HCT116 (cell line): ENCODE measurements around the gene DENND1C. TPM values are rescaled to one million over a fixed set of nuclear protein-coding genes. Genes with fewer than 3 reads are reported as not detected.

Experiments
- ATAC-seq: fragments of 200-7000 bp; cut with Tn5 transposase; 2 replicates; pipeline ENCODE4 v1.9.1; 2020; ENCODE audit warnings: mild to moderate bottlenecking, moderate library complexity
- Bru-seq: library from RNA; stranded (reverse); fragments of 400-500 nt; gene quantifications from one replicate; lab custom pipeline; 2021; lab: Mats Ljungman, UMichigan
- BruChase-seq, 2 experiments: library from RNA; stranded (reverse); fragments of 400-500 nt; gene quantifications; one replicate each; lab custom pipeline; 2021; lab: Mats Ljungman, UMichigan
- BruUV-seq: library from RNA; stranded (reverse); fragments of 400-500 nt; replicated peaks from 2 replicates; lab custom pipeline; 2021; lab: Mats Ljungman, UMichigan
- CTCF ChIA-PET: fragments of 300-600 bp; sonication (Branson Sonifier 250); formaldehyde crosslinking; loops from one replicate; lab custom pipeline; 2021; ENCODE audit warnings: antibody characterized with exemption; lab: Charles Lee
- POLR2A ChIA-PET: fragments of 300-600, 350-600 bp; sonication (Branson Sonifier 250); formaldehyde crosslinking; loops from one replicate; lab custom pipeline; 2021; ENCODE audit warnings: antibody characterized with exemption; lab: Charles Lee
- RAD21 ChIA-PET, 2 experiments: fragments of 300-600 bp; sonication (Branson Sonifier 250); formaldehyde crosslinking; loops; one replicate each; lab custom pipeline; 2023; ENCODE audit warnings: low total read pairs in 2 of 2; ENCODE audit not compliant: uncharacterized antibody in 2 of 2, unreplicated experiment in 2 of 2, low non-redundant PET in 1 of 2; lab: Charles Lee
- DNase-seq: peaks from one replicate; pipeline ENCODE4 v3.0.0-alpha.2; 2010; ENCODE audit warnings: low read depth, low spot score
- H2AFZ ChIP-seq: fragments of 200-600 bp; shearing (Covaris generic), sonication (generic); 2 replicates; pipeline ENCODE4 v1.6.1; 2017; ENCODE audit warnings: low read depth, mixed run types, mixed read lengths, antibody characterized with exemption, low read length; ENCODE audit not compliant: poor library complexity, severe bottlenecking
- H3K27ac ChIP-seq: 2 replicates; pipeline ENCODE4 v1.5.1; 2012; ENCODE audit warnings: low read depth, low read length
- H3K27me3 ChIP-seq: fragments of 200-600 bp; sonication (generic); 2 replicates; pipeline ENCODE4 v1.6.1; 2016; ENCODE audit warnings: mixed run types, low read length, mixed read lengths; ENCODE audit not compliant: insufficient read depth
- H3K36me3 ChIP-seq, 2 experiments: fragments of 200-500 bp in 1 of 2; fragments of 200-600 bp in 1 of 2; sonication (Bioruptor generic) in 1 of 2; sonication (generic) in 1 of 2; 2 replicates each; pipeline versions ENCODE4 v1.5.1 to v1.6.1; 2014 to 2016; ENCODE audit warnings: low read length in 2 of 2, inconsistent platforms in 1 of 2, mixed read lengths in 1 of 2, mixed run types in 1 of 2; ENCODE audit not compliant: insufficient read depth in 2 of 2, control insufficient read depth in 1 of 2
- H3K4me1 ChIP-seq, 2 experiments: fragments of 200-600 bp in 1 of 2; sonication (generic) in 1 of 2; 2 replicates each; pipeline versions ENCODE4 v1.5.1 to v1.6.1; 2012 to 2017; ENCODE audit warnings: low read length in 2 of 2, inconsistent platforms in 1 of 2, mild to moderate bottlenecking in 1 of 2, mixed read lengths in 1 of 2, mixed run types in 1 of 2, moderate library complexity in 1 of 2; ENCODE audit not compliant: insufficient read depth in 2 of 2, control insufficient read depth in 1 of 2
- H3K4me2 ChIP-seq: fragments of 200-600 bp; sonication (generic); 2 replicates; pipeline ENCODE4 v1.6.1; 2017; ENCODE audit warnings: mixed run types, low read length, mixed read lengths
- H3K4me3 ChIP-seq, 2 experiments: fragments of 200-600 bp in 1 of 2; sonication (generic) in 1 of 2; replicated peaks in 1 of 2; 2 replicates each; pipeline ENCODE4 v1.5.1; 2011 to 2016; ENCODE audit warnings: low read length in 2 of 2, control low read depth in 1 of 2, low read depth in 1 of 2, mild to moderate bottlenecking in 1 of 2, mixed read lengths in 1 of 2, mixed run types in 1 of 2
- H3K79me2 ChIP-seq: fragments of 200-600 bp; sonication (generic); 2 replicates; pipeline ENCODE4 v1.6.1; 2017; ENCODE audit warnings: mild to moderate bottlenecking, mixed run types, low read length, moderate library complexity, mixed read lengths; ENCODE audit not compliant: insufficient read depth
- H3K9ac ChIP-seq: fragments of 200-600 bp; sonication (generic); 2 replicates; pipeline ENCODE4 v1.6.1; 2016; ENCODE audit warnings: low read length, mixed read lengths
- H3K9me2 ChIP-seq: fragments of 200-600 bp; sonication (generic), shearing (Covaris generic); 2 replicates; pipeline ENCODE4 v1.6.1; 2017; ENCODE audit warnings: mixed run types, mild to moderate bottlenecking, moderate library complexity; ENCODE audit not compliant: insufficient read depth
- H3K9me3 ChIP-seq, 2 experiments: fragments of 200-500 bp in 1 of 2; fragments of 200-600 bp in 1 of 2; sonication (Bioruptor generic) in 1 of 2; sonication (generic) in 1 of 2; 2 replicates each; pipeline ENCODE4 v1.6.1; 2014 to 2017; ENCODE audit warnings: low read length in 2 of 2, mixed read lengths in 2 of 2, inconsistent platforms in 1 of 2, low read depth in 1 of 2, mild to moderate bottlenecking in 1 of 2, mixed run types in 1 of 2, moderate library complexity in 1 of 2; ENCODE audit not compliant: control insufficient read depth in 1 of 2, insufficient read depth in 1 of 2
- H4K20me1 ChIP-seq: fragments of 200-600 bp; sonication (generic), shearing (Covaris generic); 2 replicates; pipeline ENCODE4 v1.6.1; 2017; ENCODE audit warnings: mixed run types, mild to moderate bottlenecking, moderate library complexity; ENCODE audit not compliant: insufficient read depth
- ATF3 ChIP-seq: IDR thresholded peaks from 2 replicates; pipeline ENCODE4 v1.6.1; 2012
- CBX3 ChIP-seq: IDR thresholded peaks from 2 replicates; pipeline ENCODE4 v1.6.1; 2012; ENCODE audit warnings: low read depth
- CEBPB ChIP-seq: IDR thresholded peaks from 2 replicates; pipeline ENCODE4 v1.6.1; 2012; ENCODE audit warnings: low read depth
- EGR1 ChIP-seq: IDR thresholded peaks from 2 replicates; pipeline ENCODE4 v1.6.1; 2012; ENCODE audit warnings: low read depth
- EZH2 ChIP-seq: fragments of 200-600 bp; sonication (generic); IDR thresholded peaks from 2 replicates; pipeline ENCODE4 v1.6.1; 2017; ENCODE audit warnings: antibody characterized with exemption, mixed run types
- EZH2phosphoT487 ChIP-seq: fragments of 200-600 bp; IDR thresholded peaks from 2 replicates; pipeline ENCODE4 v1.6.1; 2018; ENCODE audit warnings: antibody characterized with exemption, borderline replicate concordance
- FOSL1 ChIP-seq: IDR thresholded peaks from 2 replicates; pipeline ENCODE4 v1.6.1; 2012; ENCODE audit warnings: low read depth
- JUND ChIP-seq: IDR thresholded peaks from 2 replicates; pipeline ENCODE4 v1.6.1; 2012
- MAX ChIP-seq: IDR thresholded peaks from 2 replicates; pipeline ENCODE4 v1.6.1; 2012
- POLR2A ChIP-seq: IDR thresholded peaks from 2 replicates; pipeline ENCODE4 v1.7.0; 2011; ENCODE audit warnings: borderline replicate concordance; ENCODE audit not compliant: insufficient read depth, insufficient read length; ENCODE audit errors: extremely low read depth
- RAD21 ChIP-seq: IDR thresholded peaks from 2 replicates; pipeline ENCODE4 v1.6.1; 2012; ENCODE audit warnings: low read depth, mild to moderate bottlenecking
- SIN3A ChIP-seq: IDR thresholded peaks from 2 replicates; pipeline ENCODE4 v1.6.1; 2012; ENCODE audit warnings: low read depth
- SP1 ChIP-seq: IDR thresholded peaks from 2 replicates; pipeline ENCODE4 v1.6.1; 2012; ENCODE audit warnings: low read depth
- SRF ChIP-seq: IDR thresholded peaks from 2 replicates; pipeline ENCODE4 v1.6.1; 2012; ENCODE audit warnings: low read depth
- ZBTB33 ChIP-seq: IDR thresholded peaks from 2 replicates; pipeline ENCODE4 v1.6.1; 2011; ENCODE audit warnings: mild to moderate bottlenecking, low read length, moderate library complexity; ENCODE audit not compliant: insufficient replicate concordance; ENCODE audit errors: extremely low read depth
- ZFX ChIP-seq: fragments of 450-650 bp; IDR thresholded peaks from 2 replicates; pipeline ENCODE4 v1.6.1; 2017
- ZNF274 ChIP-seq: fragments of 200-500 bp; sonication (Bioruptor generic); IDR thresholded peaks from 2 replicates; pipeline ENCODE4 v1.6.1; 2014; ENCODE audit warnings: mild to moderate bottlenecking, low read depth, low read length, inconsistent platforms
- intact Hi-C: fragments of 100-400 bp; cut with micrococcal nuclease; formaldehyde crosslinking; loops from 2 replicates; pipeline ENCODE4 v1.10.0; 2022
- long read RNA-seq: library from polyadenylated mRNA; unstranded; transcript quantifications from one replicate; pipeline ENCODE4 v2.0.0, GENCODE V29; 2021; ENCODE audit not compliant: unreplicated experiment
- polyA plus RNA-seq: library from polyadenylated mRNA; unstranded; fragments of >200 nt; gene quantifications from 2 replicates; pipeline ENCODE4 v1.2.1, GENCODE V29; 2012; ENCODE audit warnings: missing spikeins
- total RNA-seq: library from RNA; stranded (reverse); gene quantifications from one replicate; pipeline ENCODE4 v1.2.1, GENCODE V29; 2021; ENCODE audit not compliant: unreplicated experiment
- TF ChIP-seq, protein P1 (sequence below): IDR thresholded peaks from 2 replicates; pipeline ENCODE4 v1.6.1; 2012; ENCODE audit warnings: low read depth

The DENND1C gene, protein sequence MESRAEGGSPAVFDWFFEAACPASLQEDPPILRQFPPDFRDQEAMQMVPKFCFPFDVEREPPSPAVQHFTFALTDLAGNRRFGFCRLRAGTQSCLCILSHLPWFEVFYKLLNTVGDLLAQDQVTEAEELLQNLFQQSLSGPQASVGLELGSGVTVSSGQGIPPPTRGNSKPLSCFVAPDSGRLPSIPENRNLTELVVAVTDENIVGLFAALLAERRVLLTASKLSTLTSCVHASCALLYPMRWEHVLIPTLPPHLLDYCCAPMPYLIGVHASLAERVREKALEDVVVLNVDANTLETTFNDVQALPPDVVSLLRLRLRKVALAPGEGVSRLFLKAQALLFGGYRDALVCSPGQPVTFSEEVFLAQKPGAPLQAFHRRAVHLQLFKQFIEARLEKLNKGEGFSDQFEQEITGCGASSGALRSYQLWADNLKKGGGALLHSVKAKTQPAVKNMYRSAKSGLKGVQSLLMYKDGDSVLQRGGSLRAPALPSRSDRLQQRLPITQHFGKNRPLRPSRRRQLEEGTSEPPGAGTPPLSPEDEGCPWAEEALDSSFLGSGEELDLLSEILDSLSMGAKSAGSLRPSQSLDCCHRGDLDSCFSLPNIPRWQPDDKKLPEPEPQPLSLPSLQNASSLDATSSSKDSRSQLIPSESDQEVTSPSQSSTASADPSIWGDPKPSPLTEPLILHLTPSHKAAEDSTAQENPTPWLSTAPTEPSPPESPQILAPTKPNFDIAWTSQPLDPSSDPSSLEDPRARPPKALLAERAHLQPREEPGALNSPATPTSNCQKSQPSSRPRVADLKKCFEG
- total RNA-seq (0.54 TPM), Bru-seq, nascent RNA (percentile 11 among the genes with signal in this experiment), BruChase-seq, experiment 1, labeled RNA remaining after a 6-hour chase (percentile 9 among the genes with signal in this experiment), BruChase-seq, experiment 2, labeled RNA remaining after a 2-hour chase (percentile 6 among the genes with signal in this experiment)
- polyA plus RNA-seq = 18.3 and 22.6 TPM in 2 replicates
- long read RNA-seq, partial matches to known transcripts = 0 of 2 reads
- long read RNA-seq, other reads (novel, unspliced or antisense) = 2 of 2 reads

GRCh38 chr19:6481541-6482342 lies at the start of gene DENND1C:
DENND1C (minus strand) TSS chr19:6481787; CDS start chr19:6481695, 92 bp downstream.
- CTCF ChIA-PET = no interaction called here
- TF ChIP-seq SRF (no peak), SP1 (no peak), ZFX (no peak), SIN3A (no peak), CEBPB (no peak), ZBTB33 (no peak), EGR1 (no peak), POLR2A (no peak), RAD21 (peak; percentile 78), EZH2 (no peak), EZH2phosphoT487 (no peak), FOSL1 (no peak), CBX3 (no peak), ZNF274 (no peak), JUND (no peak), MAX (no peak), ATF3 (no peak)
- TF ChIP-seq, protein P1, sequence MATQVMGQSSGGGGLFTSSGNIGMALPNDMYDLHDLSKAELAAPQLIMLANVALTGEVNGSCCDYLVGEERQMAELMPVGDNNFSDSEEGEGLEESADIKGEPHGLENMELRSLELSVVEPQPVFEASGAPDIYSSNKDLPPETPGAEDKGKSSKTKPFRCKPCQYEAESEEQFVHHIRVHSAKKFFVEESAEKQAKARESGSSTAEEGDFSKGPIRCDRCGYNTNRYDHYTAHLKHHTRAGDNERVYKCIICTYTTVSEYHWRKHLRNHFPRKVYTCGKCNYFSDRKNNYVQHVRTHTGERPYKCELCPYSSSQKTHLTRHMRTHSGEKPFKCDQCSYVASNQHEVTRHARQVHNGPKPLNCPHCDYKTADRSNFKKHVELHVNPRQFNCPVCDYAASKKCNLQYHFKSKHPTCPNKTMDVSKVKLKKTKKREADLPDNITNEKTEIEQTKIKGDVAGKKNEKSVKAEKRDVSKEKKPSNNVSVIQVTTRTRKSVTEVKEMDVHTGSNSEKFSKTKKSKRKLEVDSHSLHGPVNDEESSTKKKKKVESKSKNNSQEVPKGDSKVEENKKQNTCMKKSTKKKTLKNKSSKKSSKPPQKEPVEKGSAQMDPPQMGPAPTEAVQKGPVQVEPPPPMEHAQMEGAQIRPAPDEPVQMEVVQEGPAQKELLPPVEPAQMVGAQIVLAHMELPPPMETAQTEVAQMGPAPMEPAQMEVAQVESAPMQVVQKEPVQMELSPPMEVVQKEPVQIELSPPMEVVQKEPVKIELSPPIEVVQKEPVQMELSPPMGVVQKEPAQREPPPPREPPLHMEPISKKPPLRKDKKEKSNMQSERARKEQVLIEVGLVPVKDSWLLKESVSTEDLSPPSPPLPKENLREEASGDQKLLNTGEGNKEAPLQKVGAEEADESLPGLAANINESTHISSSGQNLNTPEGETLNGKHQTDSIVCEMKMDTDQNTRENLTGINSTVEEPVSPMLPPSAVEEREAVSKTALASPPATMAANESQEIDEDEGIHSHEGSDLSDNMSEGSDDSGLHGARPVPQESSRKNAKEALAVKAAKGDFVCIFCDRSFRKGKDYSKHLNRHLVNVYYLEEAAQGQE = no peak

More at GRCh38 chr19:6481541-6482342, at the start of gene DENND1C:
- DNase-seq = no peak
- RAD21 ChIA-PET = no interaction called here
- POLR2A ChIA-PET = no interaction called here
- Histone ChIP-seq H2AFZ (no peak within 1 kb of the TSS), H3K4me2 (no peak within 1 kb of the TSS), H3K27ac (no peak within 1 kb of the TSS; the same call in 1 of the 2 replicates), H3K36me3 (no peaks in the 10 kb centered on the region), H3K9me2 (no peaks in the 10 kb centered on the region), H3K79me2 (no peaks in the 10 kb centered on the region), H3K27me3 (no peaks in the 10 kb centered on the region), H4K20me1 (no peaks in the 10 kb centered on the region), H3K9ac (no peak within 1 kb of the TSS), H3K9me3 (no peaks in the 10 kb centered on the region), H3K4me1 (peaks cover 0 to 8% of the 10 kb centered on the region in 2 experiments; a peak in 1 of 4 replicates), H3K4me3 (no peak within 1 kb of the TSS)
- intact Hi-C loops = loop anchor here (1.0 kb wide), 1 partner anchor 152 kb away; no protein-coding TSS in a partner anchor
- ATAC-seq = peak; percentile 88
- BruUV-seq = no TSS peak
